GM18868 (cell line): Measurements from ENCODE around the gene DSE.

Source experiments
- ATAC-seq: cut with Tn5 transposase; IDR thresholded peaks from one replicate; pipeline ENCODE4 v1.9.1; 2021; ENCODE audit warnings: mild to moderate bottlenecking, moderate library complexity; ENCODE audit not compliant: unreplicated experiment

The DSE gene

DNA sequence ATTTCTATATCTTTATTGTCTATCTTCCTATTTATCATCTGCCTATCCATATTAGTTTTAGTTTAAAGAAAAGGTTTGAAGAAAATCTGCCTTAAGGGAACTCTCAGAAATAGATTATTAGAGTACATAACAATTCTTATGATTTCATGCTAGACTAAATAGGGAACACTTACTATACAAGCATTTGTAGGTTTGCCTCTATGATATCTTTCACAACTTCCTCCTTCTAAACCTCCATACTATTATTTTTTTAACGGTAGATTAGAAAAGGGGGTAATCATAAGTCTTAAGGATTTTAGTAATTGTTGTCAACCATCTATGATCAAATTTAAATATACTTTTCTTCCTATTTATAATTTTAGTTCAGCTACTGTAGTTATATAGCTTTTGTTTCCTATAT is 11.6 kb upstream of the DSE start:
- ATAC-seq = no peak

DNA sequence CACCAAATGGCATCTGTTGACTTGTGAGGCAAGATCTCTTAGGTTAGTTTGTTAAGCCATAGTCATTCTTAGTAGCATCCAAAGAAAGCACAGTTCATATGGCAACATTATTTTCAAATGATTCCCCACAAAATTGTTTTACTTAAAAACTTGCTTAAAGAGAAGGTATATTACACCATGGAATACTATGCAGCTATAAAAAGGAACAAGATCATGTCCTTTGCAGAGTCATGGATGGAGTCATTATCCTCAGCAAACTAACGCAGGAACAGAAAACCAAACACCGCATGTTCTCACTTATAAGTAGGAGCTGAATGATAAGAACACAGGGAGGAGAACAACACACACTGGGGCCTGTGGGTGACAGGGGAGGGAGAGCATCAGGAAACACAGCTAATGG is 10.9 kb upstream of the DSE start:
- no peak for ATAC-seq

DNA sequence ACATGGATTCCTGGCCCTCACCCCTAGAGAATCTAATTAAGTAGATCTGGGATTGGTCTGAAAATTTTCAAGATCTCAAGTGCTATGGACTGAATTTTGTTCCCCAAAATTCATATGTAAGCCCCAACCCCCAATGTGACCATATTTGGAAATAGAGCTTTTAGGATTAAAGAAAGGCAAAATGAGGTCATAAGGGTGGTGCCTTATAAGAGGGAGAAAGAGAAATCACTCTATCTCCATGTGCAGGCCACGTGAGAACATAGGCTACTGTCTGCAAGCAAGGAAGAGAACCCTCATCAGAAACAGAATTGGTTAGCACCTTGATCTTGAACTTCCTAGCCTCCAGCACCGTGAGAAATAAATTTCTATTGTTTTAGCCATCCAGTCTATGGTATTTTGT is 8.5 kb upstream of the DSE start:
- ATAC-seq = no peak

DNA sequence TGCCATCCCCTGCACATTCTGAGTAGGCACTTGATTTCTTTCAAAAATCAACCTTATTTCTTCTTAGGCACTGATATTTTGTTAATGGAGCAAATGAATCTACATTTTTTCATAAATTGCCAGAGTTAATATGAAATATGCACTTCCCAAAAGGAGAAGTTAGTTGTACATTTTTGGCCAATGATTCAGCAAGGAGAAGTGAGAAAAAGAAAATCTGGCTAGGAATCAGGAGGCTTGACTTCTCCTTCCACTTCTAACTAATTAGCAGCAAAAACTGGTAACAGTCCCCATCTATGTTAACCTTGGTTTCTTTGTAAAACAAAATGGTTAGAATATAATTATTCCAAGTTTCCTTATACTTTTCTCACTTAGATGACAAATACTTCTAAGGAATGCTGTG is 7.0 kb upstream of the DSE start:
- ATAC-seq = no peak

DNA sequence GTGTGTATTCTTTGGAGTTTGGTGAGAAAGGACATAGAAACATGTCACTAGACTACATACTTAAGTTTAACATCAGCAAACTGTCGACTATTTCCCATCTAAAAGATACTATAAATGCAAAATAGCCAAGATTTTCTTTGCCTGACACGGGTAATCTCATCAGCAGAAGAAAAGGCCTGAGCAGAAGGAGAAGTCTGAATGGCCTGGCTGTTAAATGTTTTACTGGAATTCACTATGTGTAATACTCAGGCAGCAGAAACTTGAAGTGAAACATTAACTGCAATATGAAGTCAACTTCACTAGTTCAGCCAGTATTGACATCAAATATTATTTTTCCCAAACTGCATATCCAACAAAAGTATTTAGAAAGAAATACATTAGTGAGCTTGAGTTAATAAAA is 6.4 kb upstream of the DSE start:
- ATAC-seq = no peak

DNA sequence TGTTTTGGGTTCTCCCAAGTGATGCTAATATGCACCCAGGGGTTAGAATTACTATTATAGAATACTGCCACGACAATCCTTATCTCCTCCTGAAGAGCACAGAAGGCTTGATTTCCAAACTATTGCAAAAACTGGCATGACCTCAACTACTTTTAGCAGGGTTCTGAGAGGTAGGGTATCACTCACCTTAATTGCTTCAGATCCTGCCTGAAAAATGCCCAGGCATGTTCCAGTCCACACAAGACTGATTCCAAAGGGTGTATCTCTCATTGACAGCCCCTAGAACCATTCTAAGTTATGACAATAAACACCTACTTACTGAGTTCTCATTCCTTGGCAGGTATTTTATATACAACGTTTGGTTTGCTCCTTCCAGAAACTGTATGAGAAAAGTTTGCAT is 5.0 kb upstream of the DSE start:
- ATAC-seq = no peak

DNA sequence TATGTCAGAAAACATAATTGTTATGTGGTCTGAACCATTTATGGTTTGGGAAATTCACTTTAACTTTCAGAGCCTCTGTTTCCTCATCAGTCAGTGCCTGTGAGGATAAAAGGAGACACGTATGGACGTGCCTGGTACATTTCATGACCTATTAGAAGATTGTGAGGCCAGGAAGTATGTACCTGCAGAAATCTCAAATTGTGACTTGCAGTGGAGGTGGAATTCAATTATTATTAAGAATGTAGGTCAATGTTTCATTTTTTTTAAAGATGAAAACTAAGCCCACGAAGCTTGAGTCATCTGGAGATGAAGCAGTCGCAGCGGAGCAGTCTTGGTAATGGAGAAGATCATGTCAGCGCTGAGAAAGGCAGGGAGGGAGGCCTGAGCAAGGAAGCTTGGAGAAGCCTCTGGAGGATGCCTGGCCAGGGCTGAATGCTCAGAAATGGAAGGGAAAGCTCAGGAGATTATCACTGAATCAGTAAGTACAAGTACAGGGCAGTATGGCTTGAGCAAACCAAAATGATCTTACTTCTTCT is 3.9 kb upstream of the DSE start:
- no peak for ATAC-seq

DNA sequence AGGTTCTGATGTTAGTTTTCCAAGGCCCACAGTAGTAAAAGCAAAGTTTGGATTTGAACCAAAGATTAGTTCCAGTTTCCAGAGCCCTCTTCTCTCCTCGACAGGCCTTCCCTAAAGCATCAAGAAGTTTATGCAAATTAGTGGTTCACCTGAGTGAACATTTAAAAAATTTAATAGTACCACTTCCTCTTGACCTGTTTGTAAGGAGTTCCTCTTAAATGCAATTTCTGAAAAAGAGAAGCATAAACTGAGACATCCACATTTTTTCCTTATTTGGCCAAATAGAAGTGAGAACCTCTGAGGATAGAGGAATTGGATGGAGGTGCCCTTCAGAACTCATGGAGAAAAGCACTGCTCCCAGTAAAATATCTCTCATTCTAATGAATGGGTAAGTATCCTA is 1.2 kb upstream of the DSE start:
- ATAC-seq = peak; percentile 41

DNA sequence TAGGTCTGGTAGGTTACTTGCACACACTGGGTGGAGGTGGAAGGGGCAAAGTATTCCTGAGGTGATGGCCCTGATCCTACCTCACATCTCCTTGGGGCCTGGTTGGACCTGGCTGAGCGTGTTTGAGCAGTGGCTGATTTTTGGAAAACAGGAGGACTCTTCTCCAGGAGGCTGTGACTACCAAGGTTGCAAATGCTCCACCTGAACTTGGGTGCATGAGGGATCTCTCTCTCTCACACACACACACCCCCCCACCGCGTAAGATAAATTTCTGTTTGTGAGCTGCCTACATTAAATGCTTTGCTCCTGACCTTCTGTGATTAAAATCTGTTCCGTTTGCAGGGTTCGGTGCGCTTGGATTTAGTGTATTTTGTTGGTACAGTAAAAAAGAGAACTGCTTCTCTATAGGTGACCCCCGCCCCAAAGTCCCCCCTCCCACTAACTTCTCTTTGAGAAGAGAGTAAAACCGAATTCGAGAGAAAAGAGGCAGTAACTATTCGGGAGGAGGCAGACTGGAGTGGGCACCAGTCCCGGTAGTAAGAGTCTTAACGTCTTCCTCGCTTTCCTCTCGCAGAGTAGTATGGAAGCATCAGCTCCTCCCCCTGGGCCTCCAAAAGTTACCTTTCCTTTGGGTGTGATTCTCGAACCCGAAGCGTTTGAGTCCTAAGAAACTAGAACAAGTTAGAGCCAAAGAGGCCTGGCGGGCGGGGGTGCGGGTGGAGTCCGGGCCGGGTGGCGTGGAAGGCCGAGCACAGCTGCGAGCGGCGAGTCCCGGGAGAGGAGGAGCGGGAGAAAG is 585 bp upstream of the DSE start:
- no peak for ATAC-seq

DNA sequence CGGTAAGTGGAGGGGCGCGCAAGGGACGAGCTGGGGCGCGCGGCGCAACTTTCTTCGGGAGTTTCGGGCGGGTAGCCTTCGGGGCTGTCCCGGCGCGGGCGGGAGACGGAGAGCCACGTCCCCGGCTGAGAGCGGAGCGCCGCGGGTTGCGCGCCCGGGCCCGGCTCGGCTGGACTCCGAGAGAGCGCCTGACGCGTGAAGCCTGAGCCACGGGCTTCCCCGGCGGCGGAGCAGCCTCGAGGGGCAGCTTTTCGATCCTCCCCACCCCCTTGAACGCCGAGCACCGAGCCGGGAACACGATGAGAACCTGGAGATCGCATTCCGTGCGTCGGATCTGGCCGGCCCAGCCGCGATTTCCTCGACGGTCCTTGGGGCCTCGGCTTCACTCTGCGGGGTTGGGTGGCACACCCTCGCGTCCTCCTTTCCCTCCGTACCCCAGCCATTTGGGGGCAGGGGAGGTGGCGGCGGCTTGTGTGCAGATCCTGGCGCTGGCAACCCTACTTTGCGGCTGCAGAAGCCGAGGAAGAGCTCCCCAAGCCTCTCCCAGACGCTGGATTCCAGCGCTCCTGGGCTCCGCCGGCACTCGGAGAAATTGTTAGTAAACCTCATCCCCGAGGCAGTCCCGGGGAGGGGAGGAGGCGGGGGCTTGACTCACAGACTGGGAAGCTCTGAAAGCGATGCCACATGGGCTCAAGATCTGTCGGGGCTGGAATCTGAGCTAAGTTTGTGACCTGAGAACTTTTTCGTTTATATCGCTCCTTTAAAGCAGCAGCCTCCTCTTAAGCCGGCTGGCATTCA is 572 bp downstream of the DSE start:
- ATAC-seq = peak; percentile 42

DNA sequence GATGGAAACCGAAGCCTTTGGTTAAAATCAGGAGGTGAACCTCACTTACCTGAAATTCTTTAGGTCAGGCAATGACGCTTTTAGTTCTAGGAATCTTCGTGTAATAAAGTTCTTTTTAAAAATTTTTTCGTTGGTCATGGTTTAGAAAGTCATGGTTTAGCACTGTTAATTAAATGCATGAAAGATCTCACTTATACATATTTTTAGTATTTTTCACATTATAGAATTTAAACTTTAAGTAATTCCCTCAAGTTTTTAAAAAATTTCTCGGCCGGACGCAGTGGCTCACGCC is 1.1 kb downstream of the DSE start:
- no peak for ATAC-seq

DNA sequence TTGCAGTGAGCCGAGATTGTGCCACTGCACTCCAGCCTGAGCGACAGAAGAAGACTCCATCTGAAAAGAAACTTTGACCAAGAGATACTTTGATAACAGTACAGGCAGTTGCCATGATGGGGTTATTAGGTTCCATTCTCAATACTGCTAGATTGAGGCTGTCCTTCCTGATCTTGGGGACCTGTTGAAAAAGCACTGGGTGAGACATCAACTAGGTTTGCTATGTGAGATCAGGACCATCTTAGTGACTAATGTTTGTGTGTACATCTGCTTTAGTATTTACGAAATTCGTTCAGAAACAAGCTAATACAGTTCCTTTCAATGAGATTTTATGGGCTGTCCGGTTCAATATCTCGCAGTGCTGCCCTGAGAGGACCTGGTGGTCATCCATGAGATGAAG is 2.6 kb downstream of the DSE start:
- no peak for ATAC-seq

DNA sequence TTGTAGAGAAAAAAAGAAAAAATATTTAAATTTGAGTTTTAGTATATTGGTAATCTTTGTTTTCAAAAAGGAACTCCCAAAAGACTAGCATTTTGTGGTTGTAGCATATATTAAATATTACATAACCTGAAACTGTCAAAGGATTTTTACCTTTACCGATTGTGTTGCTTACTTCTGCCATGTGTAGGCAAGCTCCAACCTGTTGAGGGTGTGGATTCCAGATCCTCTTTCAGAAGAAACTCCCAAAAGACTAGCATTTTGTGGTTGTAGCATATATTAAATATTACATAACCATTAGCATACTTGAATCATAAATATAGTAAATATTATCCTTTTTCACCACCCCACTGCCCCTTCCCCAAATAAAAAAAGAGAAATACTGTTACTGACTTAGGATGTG is 3.2 kb downstream of the DSE start:
- no peak for ATAC-seq

DNA sequence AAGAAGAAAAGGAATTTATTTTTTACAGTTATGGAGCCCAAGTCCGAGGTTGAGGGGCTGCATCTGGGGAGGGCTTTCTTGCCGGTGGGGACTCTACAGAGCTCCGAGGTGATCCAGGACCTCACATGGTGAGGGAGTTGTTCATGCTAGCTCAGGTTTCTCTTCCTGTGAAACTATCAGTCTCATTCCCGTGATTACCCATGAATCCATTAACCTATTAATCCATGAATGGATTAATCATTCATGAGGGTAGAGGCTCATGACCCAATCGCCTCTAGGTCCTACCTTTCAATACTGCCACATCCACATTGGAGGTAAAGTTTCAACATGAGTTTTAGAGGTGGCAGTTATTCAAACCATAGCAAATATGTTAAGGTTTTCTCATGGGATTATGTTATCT is 3.8 kb downstream of the DSE start:
- ATAC-seq = no peak

DNA sequence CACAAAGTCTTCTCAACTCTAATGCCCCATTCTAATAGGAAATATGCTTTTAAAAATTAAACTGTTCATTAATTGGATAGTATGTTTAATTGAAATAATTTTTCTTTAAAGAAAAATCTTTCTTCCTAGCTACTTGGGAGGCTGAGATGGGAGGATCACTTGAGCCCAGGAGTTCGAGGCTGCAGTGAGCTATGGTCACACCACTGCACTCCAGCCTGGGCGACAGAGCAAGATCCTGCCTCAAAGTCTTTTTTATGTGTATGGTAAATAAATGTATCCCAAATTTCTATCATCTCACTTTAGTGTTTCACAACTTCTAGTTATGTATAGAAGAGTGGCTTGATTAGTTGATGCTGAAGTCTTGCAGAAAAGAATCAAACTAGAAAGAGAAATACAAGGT is 4.5 kb downstream of the DSE start:
- ATAC-seq = no peak

DNA sequence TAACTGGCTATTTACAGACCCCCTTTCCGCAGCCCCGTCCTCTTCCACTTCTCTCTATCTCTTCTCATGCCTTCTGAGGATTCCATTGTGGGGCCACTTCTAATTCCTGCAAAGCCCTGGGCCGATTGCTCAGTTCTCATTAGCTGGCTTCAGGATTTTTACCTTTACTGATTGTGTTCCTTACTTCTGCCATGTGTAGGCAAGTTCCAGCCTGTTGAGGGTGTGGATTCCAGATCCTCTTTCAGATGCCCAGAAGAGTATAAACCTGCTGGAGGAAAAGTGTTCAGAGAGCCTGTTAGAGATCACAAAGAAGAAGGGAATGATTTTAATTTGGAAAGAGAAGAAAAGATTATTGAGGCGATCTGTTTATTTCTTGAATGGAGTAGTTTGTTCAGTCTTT is 5.4 kb downstream of the DSE start:
- no peak for ATAC-seq

DNA sequence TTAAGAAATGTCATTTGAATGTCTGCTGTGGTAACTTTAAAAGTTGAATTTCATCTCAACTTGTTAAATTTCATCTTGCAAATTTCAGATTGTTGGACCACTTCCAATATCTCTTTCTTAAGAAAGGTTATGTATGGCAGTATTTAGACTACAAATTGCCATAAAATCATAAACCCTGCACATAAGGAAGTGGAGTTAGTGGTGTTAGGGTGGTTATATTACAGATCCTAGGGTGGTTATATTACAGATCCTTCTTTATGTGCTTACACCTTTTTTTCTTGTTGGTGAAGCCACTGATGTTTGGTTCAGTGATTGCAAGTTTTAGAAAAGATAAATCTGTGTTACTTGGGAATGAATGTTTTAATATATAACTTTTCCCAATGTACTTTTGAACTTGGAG is 9.0 kb downstream of the DSE start:
- no peak for ATAC-seq

DNA sequence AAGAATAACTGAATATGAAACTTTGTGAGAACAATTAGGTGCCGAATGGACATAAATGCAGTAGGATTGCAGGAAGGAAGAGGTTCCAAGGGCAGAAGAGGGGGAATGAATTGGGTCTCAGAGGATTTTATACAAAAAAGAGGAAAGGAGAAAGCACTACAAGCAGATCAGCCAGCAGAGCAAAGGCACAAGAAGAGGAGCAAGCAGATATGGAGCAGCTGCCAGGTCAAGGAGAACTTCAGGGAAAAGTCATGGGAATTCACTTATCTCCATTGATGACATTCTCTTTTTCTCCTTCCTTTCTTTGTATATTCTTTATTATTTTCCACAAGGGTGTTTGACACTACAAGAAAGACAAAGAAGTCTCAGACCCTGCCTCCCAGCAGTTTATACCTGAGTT is 9.6 kb downstream of the DSE start:
- no peak for ATAC-seq

DNA sequence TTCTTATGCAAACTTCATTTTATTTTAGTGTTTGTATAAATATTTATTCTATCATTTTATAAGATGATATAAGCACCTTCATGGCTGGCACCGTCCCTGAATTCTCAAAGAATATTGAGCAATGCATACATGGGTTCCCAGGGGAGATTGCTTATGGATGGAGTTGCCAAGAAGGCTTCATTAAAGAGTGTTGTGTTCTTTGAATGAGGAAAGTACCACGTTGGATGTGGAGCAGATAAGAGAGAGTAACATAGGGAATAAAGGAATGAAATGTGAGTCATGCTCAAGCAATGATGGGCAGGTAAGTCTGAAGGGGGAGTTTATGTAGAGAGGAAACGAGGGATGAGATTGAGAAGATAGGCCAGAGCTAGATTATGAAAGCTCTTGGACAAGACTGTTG is 10.3 kb downstream of the DSE start:
- ATAC-seq = no peak

DNA sequence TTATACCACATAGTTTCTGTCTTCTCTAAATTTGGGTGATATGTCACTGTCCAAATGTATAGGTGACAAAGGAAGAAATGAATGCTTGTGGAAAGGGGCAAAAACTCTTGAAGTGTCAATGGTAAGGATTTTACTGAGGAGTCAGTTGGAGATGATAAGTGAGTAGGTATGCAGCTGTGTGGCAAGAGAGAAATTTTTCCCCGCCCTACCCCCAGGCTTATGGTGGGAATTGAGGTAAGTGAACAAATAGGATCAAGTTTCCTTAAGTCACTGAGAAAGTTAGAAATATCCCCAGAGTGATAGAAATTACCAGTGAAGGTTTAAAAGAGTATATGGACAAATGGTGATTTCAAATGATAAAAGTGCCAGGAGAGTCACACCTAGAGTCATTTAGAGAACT is 11.8 kb downstream of the DSE start:
- ATAC-seq = no peak

DNA sequence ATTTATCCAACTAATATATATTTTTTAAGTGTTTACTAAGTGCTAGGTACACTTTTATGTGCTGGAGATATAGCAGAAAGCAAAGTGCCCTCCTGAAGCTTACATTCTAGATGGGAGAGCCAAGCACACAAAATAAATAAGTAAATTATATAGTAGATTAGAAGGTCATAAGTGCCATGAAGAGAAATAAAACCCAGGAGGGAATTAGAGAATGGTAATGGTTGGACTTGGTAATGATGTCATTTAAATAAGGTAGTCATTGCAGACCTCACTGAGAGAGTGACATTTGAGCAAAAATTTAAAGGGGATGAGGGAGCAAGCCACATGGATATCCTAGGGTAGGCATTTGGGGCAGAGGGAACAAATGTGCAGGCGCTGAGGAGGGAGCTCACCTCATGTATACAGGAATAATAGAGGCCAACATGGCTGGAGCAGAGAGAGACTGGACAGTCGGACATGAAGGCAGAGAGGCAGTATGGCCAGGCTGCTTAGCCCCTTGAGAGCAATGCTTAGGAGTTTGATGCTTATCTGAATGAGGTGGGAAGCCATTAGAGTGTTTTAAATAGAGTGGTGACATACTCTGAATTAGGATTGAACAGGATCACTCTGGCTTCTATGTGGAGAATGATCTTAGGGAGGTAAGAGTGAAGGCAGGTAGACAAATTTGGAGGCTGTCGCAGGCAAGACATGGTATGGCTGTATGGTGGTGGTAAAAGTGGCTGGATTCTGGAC is 14.1 kb downstream of the DSE start:
- no peak for ATAC-seq

DNA sequence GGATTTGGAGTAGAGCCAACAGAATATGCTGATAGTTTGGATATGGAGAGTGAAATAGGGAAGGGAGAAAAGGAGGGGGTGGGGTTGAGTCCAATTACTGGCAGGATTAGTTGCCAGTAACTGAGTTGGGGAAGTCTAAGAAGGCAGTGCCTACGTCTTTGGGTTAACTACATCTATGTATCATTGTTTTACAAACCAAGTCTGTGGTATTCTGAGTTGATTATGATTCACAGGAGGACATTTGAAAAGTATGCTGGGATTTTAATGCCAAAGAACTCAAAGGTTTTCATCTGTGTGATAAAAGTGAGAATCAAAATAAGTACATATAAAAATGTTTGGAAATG is 14.7 kb downstream of the DSE start:
- ATAC-seq = no peak
